Activated naive CD4-positive, alpha-beta T cell treated with anti-CD3 and anti-CD28 coated beads, Interleukin-2, amount 50 U/mL, for 72 hours (primary cell): ENCODE data around the gene C1QL2. TPM values are rescaled to one million over a fixed set of nuclear protein-coding genes. Genes with fewer than 3 reads are reported as not detected.

Source experiments
- ATAC-seq, 2 donors: fragments of 150-1000 bp; cut with Tn5 transposase; 2 replicates each; pipeline ENCODE4 v1.10.0; 2021; ENCODE audit warnings: mild to moderate bottlenecking in 2 of 2, moderate library complexity in 2 of 2
- DNase-seq, 2 donors: peaks; one replicate each; pipeline ENCODE4 v3.0.0; 2021 to 2022; ENCODE audit warnings: low spot score in 2 of 2
- H3K27ac Mint-ChIP-seq, 2 donors: one replicate each; pipeline ENCODE4 v1.8.0; 2022; ENCODE audit warnings: mild to moderate bottlenecking in 2 of 2, mixed read lengths in 2 of 2
- H3K36me3 Mint-ChIP-seq, 2 donors: one replicate each; pipeline ENCODE4 v1.8.0; 2022; ENCODE audit warnings: mixed read lengths in 2 of 2
- H3K9me3 Mint-ChIP-seq, 2 donors: one replicate each; pipeline ENCODE4 v1.8.0; 2022; ENCODE audit warnings: mixed read lengths in 2 of 2
- total RNA-seq, 2 donors: library from RNA; stranded (reverse); gene quantifications; one replicate each; pipeline ENCODE4 v1.2.3, GENCODE V29; 2022

C1QL2 gene
- not detected for total RNA-seq

- DNase-seq: no peak
- no peak within 1 kb of the TSS for H3K27ac Mint-ChIP-seq
- no peak for ATAC-seq
- no peaks in the 10 kb centered on the region for H3K36me3 Mint-ChIP-seq
- H3K9me3 Mint-ChIP-seq: no peaks in the 10 kb centered on the region
Observed at GRCh38 chr2:119158563-119159347, at the start of gene C1QL2. C1QL2 (minus strand) TSS chr2:119158751; CDS start chr2:119158269, 482 bp downstream.

GRCh38 chr2:119207447-119207846 is 48.9 kb upstream of the C1QL2 start:
- H3K36me3 Mint-ChIP-seq: no peaks in the 10 kb centered on the region
- H3K9me3 Mint-ChIP-seq: no peaks in the 10 kb centered on the region
- DNase-seq (no peak), ATAC-seq (no peak)
- no peak overlapping the region for H3K27ac Mint-ChIP-seq

GRCh38 chr2:119206201-119206600 is 47.6 kb upstream of the C1QL2 start:
- DNase-seq (no peak), ATAC-seq (no peak)
- Mint-ChIP-seq H3K36me3 (no peaks in the 10 kb centered on the region), H3K27ac (no peak overlapping the region), H3K9me3 (no peaks in the 10 kb centered on the region)

- H3K36me3 Mint-ChIP-seq: no peaks in the 10 kb centered on the region
- ATAC-seq (no peak), DNase-seq (no peak)
- H3K9me3 Mint-ChIP-seq: no peaks in the 10 kb centered on the region
- no peak overlapping the region for H3K27ac Mint-ChIP-seq
Observed at GRCh38 chr2:119205001-119205706, 46.6 kb upstream of the C1QL2 start.

- Mint-ChIP-seq H3K9me3 (no peaks in the 10 kb centered on the region), H3K36me3 (no peaks in the 10 kb centered on the region), H3K27ac (no peak overlapping the region)
- DNase-seq: no peak
- peak in 1 of 2 donors; percentile 14 for ATAC-seq
Observed at GRCh38 chr2:119204525-119204924, 46.0 kb upstream of the C1QL2 start.

- Mint-ChIP-seq H3K27ac (no peak overlapping the region), H3K36me3 (no peaks in the 10 kb centered on the region), H3K9me3 (no peaks in the 10 kb centered on the region)
- DNase-seq: no peak
- ATAC-seq: no peak
Observed at GRCh38 chr2:119202610-119203310, 44.2 kb upstream of the C1QL2 start.

DNA sequence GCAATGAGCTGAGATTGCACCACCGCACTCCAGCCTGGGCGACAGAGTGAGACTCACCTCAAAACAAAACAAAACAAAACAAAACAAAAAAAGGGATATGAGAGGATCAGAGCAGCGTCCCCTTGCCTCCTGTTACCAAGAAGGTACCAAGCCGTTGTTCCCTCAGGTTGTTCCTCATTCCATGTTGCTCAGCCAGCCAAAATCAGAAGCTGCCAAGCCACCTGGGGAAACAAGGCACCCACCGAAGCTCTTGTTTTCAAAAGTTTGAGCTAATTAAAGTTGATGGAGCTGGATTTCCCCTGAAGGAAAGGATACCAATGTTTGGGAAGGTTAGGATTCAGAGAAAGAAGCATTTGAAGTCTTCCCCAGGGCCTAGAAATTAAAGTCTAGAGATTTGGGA is 43.3 kb upstream of the C1QL2 start:
- no peak for ATAC-seq

GRCh38 chr2:119198240-119198840 is 39.8 kb upstream of the C1QL2 start:
- H3K9me3 Mint-ChIP-seq: no peaks in the 10 kb centered on the region
- no peaks in the 10 kb centered on the region for H3K36me3 Mint-ChIP-seq
- no peak overlapping the region for H3K27ac Mint-ChIP-seq
- ATAC-seq: no peak
- no peak for DNase-seq

More for the DNA sequence above, 43.3 kb upstream of the C1QL2 start:
- H3K9me3 Mint-ChIP-seq: no peaks in the 10 kb centered on the region
- no peak for DNase-seq
- H3K27ac Mint-ChIP-seq: no peak overlapping the region
- H3K36me3 Mint-ChIP-seq: no peaks in the 10 kb centered on the region

DNA sequence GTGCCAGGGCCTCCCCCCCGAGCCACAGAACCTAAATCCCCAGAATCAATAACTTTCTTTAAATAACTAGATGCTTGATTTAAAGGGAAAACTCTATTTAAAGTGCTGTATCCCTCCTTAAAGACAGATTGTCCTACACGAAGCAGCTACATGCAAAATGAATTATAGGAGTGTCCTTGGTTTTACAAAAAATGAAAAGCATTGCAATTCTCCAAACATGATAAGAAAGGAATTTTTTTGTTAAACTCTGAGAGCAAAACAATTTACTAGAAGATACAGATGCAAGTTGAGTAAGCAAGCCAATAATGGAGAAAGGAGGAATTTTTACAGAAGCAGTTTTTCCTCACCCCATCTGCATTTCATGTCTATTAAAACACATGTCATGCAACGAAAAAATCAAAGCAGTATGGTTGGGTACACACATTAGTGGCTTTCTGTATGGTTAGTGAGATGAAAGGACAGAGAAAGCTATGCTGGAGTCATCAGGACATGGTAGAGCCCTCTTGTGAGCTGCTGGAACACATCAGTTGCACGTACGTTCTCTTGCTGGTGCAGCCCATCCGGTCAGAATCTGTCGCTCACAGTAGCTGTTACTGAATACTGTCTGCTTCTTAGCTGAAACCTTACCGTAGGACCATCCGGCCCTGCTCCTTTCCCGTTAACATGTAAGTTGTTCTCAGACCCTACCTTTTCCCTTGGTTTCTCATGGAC is 39.1 kb upstream of the C1QL2 start:
- Mint-ChIP-seq H3K36me3 (no peaks in the 10 kb centered on the region), H3K9me3 (no peaks in the 10 kb centered on the region), H3K27ac (no peak overlapping the region)
- ATAC-seq (no peak), DNase-seq (no peak)

DNA sequence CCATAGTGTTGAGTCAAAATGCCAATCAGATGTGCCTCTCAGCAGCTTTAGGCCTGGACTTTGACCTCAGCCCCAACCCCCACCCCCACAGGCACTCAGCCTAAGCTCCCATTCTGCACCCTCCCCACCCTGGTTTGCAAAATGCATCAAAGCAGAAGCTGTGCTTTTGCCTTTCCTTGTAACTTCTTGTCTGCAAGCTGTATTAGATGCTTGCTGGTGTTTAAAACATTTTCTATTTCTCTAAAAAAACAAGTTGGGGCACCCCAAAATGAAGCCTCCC is 38.5 kb upstream of the C1QL2 start:
- no peak overlapping the region for H3K27ac Mint-ChIP-seq
- H3K36me3 Mint-ChIP-seq: no peaks in the 10 kb centered on the region
- no peak for DNase-seq
- ATAC-seq: no peak
- no peaks in the 10 kb centered on the region for H3K9me3 Mint-ChIP-seq

DNA sequence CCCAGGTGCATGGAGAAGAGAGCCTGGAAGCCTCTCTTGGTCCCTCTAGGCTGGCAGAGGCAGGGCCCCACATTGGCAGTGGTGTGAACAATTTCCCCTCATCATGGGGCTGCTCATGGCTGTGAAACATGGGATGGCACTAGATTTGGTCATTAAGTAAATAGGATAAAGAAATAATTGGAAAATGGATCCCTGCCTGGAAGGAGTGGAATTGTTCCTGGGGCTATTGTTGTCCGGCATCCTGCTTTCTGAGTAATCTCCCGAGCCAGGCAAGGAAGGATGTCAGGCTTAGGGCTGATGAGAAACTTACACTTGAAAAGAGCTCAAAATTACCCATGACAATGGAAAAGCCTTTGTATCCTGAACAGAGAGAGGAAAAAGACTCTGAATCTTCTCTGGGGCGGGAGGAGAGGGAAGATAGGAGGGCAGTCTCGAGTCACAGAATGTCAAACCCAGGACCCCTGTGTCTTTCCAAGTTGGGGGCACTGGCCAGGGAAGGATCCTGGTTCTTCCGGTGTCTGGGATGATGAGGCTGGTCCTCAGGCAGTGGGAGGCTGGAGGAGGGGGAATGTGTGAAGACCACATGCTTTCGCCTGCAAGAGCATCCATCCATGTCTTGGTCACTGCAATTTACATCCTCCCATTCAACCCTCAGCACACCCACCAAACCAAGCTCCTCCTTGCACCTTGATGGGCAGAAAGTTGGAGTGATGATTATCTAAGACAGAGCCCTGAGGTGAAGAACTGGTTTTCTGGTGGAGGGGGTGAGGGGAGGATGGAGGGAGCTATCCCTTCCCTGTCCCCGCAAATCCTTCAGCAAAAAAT is 38.0 kb upstream of the C1QL2 start:
- no peaks in the 10 kb centered on the region for H3K9me3 Mint-ChIP-seq
- no peak overlapping the region for H3K27ac Mint-ChIP-seq
- ATAC-seq (no peak), DNase-seq (no peak)
- H3K36me3 Mint-ChIP-seq: no peaks in the 10 kb centered on the region

DNA sequence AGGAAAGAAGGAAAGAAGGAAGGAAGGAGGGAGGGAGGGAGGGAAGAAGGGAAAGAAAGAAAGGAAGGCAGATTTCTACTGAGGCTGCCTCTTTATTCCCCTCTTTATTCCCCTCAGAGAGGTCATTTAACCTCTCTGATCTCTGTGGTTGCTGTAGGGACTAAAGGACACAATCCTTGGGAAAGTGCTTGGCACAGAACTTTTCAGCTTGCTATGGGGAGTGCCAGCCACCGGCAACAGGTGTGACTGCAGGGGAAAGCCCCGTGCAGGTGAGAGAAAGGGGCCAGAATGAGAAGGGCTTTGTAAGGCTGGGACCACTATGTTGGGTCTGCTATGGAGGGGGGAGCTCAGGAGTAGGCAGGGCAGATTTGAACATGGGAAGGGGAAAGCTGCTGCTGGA is 37.3 kb upstream of the C1QL2 start:
- DNase-seq: no peak
- Mint-ChIP-seq H3K9me3 (no peaks in the 10 kb centered on the region), H3K27ac (no peak overlapping the region), H3K36me3 (no peaks in the 10 kb centered on the region)
- ATAC-seq: no peak

- Mint-ChIP-seq H3K27ac (no peak overlapping the region), H3K36me3 (no peaks in the 10 kb centered on the region), H3K9me3 (no peaks in the 10 kb centered on the region)
- DNase-seq (no peak), ATAC-seq (no peak)
Observed at GRCh38 chr2:119195001-119195400, 36.5 kb upstream of the C1QL2 start.

DNA sequence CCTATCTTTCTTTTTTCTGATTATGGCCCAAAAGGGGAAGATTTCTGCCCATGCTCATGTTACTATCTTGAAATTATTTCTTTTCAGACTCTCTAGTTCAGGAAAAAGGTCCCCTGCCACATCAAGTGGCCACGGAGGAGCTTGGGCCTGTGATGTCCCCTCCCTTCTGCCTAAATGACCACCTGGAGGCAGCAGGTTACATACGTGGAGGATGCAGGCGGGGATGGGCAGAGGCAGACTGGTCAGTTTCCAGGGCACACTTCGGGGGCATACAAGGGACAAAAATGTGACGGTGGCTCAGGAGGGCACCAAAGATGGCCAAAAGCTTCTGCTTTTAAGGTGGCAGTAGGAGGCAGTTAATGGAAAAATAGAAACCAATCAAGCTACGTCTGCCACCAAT is 34.3 kb upstream of the C1QL2 start:
- DNase-seq (no peak), ATAC-seq (no peak)
- Mint-ChIP-seq H3K27ac (no peak overlapping the region), H3K36me3 (no peaks in the 10 kb centered on the region), H3K9me3 (no peaks in the 10 kb centered on the region)

DNA sequence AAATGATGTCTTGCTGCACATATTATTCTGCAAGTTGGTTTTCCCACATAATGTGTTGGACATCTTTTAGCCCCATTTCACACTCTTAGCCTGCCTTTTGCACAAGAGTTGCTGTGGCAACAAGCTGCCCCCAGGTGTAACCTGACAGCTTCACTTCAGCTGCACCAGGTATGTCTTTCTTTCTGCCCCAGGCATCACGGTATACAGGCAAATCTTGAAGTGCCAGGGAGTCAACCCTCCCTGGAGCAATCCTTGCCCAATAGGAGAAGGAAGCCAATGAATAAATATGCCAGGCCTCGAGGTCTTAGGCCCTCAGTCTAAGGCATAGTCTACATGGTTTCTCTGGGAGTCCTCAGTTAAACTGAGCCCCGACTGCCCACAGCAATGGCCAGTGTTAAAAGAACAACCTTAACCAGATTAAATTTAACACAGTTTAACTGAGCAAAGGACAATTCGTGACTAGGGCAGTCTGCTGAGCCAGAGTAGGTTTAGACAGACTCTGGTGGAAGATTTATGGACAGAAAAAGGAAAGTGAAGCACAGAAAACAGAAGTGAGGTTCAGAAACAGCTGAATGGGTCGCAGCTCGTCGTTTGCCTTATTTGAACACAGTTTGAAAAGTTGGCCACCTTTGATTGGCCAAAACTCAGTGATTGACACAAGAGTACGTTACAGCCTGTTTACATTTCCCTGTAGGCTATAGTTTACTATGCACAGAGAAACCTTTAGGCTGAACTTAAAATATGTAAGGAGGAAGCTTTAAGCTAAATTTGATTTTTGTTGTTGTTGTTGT is 32.0 kb upstream of the C1QL2 start:
- no peaks in the 10 kb centered on the region for H3K9me3 Mint-ChIP-seq
- ATAC-seq: no peak
- no peaks in the 10 kb centered on the region for H3K36me3 Mint-ChIP-seq
- DNase-seq: no peak
- no peak overlapping the region for H3K27ac Mint-ChIP-seq
